Sigmoid colon (tissue), 3 donors: ENCODE measurements around the gene C1orf21.

Experiments
- POLR2A ChIP-seq, 2 donors: fragments of 450-650 bp; IDR thresholded peaks; one replicate each; pipeline ENCODE4 v1.6.1; 2016; ENCODE audit warnings: antibody characterized with exemption in 2 of 2, mild to moderate bottlenecking in 2 of 2, moderate library complexity in 2 of 2
- TF ChIP-seq, protein P1 (sequence below), 4 experiments: fragments of 450-650 bp in 3 of 4; fragments of 200-600 bp in 1 of 4; IDR thresholded peaks; one replicate each; pipeline ENCODE4 v1.5.1; 2016 to 2019; ENCODE audit warnings: antibody characterized with exemption in 4 of 4, mild to moderate bottlenecking in 3 of 4, moderate library complexity in 2 of 4

DNA sequence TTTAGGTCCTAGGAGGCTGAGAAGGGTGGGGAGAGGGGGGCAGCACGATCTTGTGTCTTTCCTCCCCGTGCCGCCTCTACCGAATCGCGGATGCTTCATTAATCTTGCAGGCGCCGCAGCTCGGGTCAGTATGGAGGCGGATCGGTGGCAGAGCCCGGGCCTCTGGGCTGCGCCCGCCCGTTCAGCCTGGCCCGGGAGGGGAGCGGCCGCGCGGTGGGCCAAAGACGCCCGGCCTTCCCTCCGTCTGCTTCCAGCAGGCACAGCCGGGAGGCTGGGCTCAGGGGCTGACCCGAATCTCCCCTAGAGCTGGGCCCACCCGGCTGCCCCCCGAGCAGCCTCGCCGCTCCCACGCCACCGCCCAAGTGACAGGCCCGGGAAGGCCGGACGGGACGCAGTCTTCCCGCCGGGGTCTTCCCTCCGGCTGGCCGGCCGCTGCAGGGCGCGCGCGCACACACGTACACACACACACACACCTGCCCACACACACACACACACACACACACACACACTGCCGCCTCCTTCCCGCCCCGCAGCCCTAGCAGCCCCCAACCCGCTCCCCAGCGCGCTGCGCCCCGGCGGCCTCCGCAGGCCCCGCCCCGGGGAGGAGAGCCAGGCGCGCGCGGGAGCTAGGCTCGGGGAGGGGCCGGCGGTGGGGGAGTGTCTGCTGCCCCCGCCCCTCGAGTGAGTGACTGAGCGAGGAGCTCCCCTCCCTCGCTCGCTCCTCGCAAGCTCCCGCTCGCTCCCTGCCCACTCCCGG is at the start of gene C1orf21:
- TF ChIP-seq, protein P1, sequence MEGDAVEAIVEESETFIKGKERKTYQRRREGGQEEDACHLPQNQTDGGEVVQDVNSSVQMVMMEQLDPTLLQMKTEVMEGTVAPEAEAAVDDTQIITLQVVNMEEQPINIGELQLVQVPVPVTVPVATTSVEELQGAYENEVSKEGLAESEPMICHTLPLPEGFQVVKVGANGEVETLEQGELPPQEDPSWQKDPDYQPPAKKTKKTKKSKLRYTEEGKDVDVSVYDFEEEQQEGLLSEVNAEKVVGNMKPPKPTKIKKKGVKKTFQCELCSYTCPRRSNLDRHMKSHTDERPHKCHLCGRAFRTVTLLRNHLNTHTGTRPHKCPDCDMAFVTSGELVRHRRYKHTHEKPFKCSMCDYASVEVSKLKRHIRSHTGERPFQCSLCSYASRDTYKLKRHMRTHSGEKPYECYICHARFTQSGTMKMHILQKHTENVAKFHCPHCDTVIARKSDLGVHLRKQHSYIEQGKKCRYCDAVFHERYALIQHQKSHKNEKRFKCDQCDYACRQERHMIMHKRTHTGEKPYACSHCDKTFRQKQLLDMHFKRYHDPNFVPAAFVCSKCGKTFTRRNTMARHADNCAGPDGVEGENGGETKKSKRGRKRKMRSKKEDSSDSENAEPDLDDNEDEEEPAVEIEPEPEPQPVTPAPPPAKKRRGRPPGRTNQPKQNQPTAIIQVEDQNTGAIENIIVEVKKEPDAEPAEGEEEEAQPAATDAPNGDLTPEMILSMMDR (IDR thresholded peaks at IDR 0.05), result no peak
- peak; percentile 65 to 75 for TF ChIP-seq POLR2A (IDR thresholded peaks at IDR 0.05)
